ENCODE results near the gene HYDIN. TPM values are rescaled to one million over a fixed set of nuclear protein-coding genes. Genes with fewer than 3 reads are reported as not detected.

The HYDIN gene
- total RNA-seq, 2 donors from 2014 or later: 5.6 to 6.7 TPM

GRCh38 chr16:70801611-70802010 lies 428.9 kb downstream of the HYDIN start:
- 76 to 77% methylated on average over 3 of the region's 3 CpGs for WGBS, 2 donors
- no peaks in the 10 kb centered on the region for H3K36me3 ChIP-seq (replicated peaks in 1 of 2; ENCODE audit: insufficient read depth in 1 of 2, low read depth in 2 of 2)
- no peak for DNase-seq
- no peaks in the 10 kb centered on the region for H3K27me3 ChIP-seq
- H3K4me1 ChIP-seq: peaks cover 30% of the 10 kb centered on the region
- no peak for ATAC-seq
- H3K9me3 ChIP-seq: no peaks in the 10 kb centered on the region
- intact Hi-C loops (cut with DNase I): no loop called here
- peak overlapping the region in 2 of 4 donors; percentile 46 to 67 for H3K27ac ChIP-seq
- H3K4me3 ChIP-seq: no peak overlapping the region
- TF ChIP-seq POLR2A (IDR thresholded peaks at IDR 0.05): no peak
- TF ChIP-seq, protein P1, sequence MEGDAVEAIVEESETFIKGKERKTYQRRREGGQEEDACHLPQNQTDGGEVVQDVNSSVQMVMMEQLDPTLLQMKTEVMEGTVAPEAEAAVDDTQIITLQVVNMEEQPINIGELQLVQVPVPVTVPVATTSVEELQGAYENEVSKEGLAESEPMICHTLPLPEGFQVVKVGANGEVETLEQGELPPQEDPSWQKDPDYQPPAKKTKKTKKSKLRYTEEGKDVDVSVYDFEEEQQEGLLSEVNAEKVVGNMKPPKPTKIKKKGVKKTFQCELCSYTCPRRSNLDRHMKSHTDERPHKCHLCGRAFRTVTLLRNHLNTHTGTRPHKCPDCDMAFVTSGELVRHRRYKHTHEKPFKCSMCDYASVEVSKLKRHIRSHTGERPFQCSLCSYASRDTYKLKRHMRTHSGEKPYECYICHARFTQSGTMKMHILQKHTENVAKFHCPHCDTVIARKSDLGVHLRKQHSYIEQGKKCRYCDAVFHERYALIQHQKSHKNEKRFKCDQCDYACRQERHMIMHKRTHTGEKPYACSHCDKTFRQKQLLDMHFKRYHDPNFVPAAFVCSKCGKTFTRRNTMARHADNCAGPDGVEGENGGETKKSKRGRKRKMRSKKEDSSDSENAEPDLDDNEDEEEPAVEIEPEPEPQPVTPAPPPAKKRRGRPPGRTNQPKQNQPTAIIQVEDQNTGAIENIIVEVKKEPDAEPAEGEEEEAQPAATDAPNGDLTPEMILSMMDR (IDR thresholded peaks at IDR 0.05): no peak

DNA sequence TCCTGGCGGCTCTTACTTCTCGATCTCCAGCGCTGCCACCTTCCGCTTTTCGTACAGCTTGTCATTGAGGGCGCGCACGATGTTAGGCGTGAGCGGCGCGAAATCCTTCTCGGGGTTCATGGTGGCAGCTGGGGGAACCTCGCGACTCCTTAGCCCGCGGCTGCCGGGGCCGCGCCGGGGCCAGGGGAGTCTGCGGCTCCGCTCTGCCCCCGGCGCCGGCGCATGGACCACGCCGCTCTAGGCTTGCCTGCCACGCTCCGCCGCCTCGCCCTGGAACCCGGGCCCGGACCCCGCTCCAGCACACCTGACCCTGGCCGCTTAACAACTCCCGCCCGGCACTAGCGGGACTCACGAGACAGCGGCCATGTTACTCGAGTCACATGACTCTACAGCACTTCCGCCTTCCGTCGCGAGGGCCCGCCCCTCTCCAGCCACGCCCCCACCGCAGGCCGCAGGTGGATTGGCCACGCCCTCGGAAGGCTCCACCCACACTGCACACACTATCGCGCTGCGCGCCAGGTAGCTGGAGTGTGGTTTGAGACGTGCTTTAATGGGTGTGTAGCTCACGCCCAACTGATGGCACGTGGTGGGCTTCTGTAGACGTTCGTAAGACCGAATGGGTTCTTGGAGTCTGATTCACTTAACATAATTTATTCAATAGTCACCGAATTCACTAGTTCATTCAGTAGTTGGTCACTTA lies 429.6 kb downstream of the HYDIN start, which contains the start of gene VAC14:
Gene VAC14 (minus strand): TSS at position 378 of the 700 bp plus-strand sequence. CDS start 258 bp downstream, at position 120.
- WGBS, 2 donors: 1 to 3% methylated on average over 9 to 44 of the region's 64 CpGs
- peak within 1 kb of the TSS in 3 of 4 donors; percentile 5 to 67 (median 46) for H3K27ac ChIP-seq
- intact Hi-C loops (cut with DNase I): no loop called here
- TF ChIP-seq, protein P1 (IDR thresholded peaks at IDR 0.05): no peak
- TF ChIP-seq POLR2A (IDR thresholded peaks at IDR 0.05): peak in 2 of 3 donors; percentile 58 to 72
- peaks cover 30% of the 10 kb centered on the region for H3K4me1 ChIP-seq
- DNase-seq (peak; percentile 96 to 99 (median 98)), ATAC-seq (peak; percentile 99)
- H3K4me3 ChIP-seq: peak within 1 kb of the TSS; percentile 24 to 99
- H3K36me3 ChIP-seq (replicated peaks in 1 of 2; ENCODE audit: insufficient read depth in 1 of 2, low read depth in 2 of 2): no peaks in the 10 kb centered on the region
- no peaks in the 10 kb centered on the region for H3K9me3 ChIP-seq
- no peaks in the 10 kb centered on the region for H3K27me3 ChIP-seq

GRCh38 chr16:70800311-70800710 lies 430.2 kb downstream of the HYDIN start:
- Histone ChIP-seq H3K4me1 (peaks cover 30% of the 10 kb centered on the region), H3K9me3 (no peaks in the 10 kb centered on the region), H3K4me3 (peak overlapping the region; percentile 24 to 99), H3K36me3 (replicated peaks in 1 of 2; ENCODE audit: insufficient read depth in 1 of 2, low read depth in 2 of 2) (no peaks in the 10 kb centered on the region), H3K27me3 (no peaks in the 10 kb centered on the region), H3K27ac (peak overlapping the region in 3 of 4 donors; percentile 5 to 67 (median 46))
- intact Hi-C loops (cut with DNase I): no loop called here
- TF ChIP-seq, protein P1 (IDR thresholded peaks at IDR 0.05): no peak
- no peak for TF ChIP-seq POLR2A (IDR thresholded peaks at IDR 0.05)
- no peak for DNase-seq
- WGBS, 2 donors: 7 to 12% methylated on average over 6 to 7 of the region's 7 CpGs
- no peak for ATAC-seq

- no peaks in the 10 kb centered on the region for H3K27me3 ChIP-seq
- H3K4me3 ChIP-seq: no peak overlapping the region
- H3K27ac ChIP-seq: no peak overlapping the region
- no peaks in the 10 kb centered on the region for H3K36me3 ChIP-seq (replicated peaks in 1 of 2; ENCODE audit: insufficient read depth in 1 of 2, low read depth in 2 of 2)
- peaks cover 26% of the 10 kb centered on the region for H3K4me1 ChIP-seq
- 78 to 92% methylated on average over 3 of the region's 3 CpGs for WGBS, 2 donors
- H3K9me3 ChIP-seq: no peaks in the 10 kb centered on the region
- DNase-seq (no peak), ATAC-seq (no peak)
- no peak for TF ChIP-seq POLR2A (IDR thresholded peaks at IDR 0.05)
- TF ChIP-seq, protein P1 (IDR thresholded peaks at IDR 0.05): no peak
- intact Hi-C loops (cut with DNase I): no loop called here
Measured at GRCh38 chr16:70796301-70796700, 434.2 kb downstream of the HYDIN start.
